GM18517 (cell line): ENCODE results near the gene FSTL5.
"Not testable (repeated sequence)": the region's sequence is repeated elsewhere in the genome, so short reads cannot be mapped to it uniquely, and the experiment has no call there.

Source experiments
- ATAC-seq: cut with Tn5 transposase; IDR thresholded peaks from one replicate; pipeline ENCODE4 v1.9.1; 2021; ENCODE audit warnings: mild to moderate bottlenecking, moderate library complexity; ENCODE audit not compliant: unreplicated experiment

Gene FSTL5

GRCh38 chr4:162163892-162164759 is at the start of gene FSTL5:
Gene FSTL5, minus strand, starts transcription at chr4:162164000. Its CDS starts 52,604 bp downstream, at chr4:162111396.
- ATAC-seq = peak; percentile 94

- ATAC-seq = no peak
These were observed 45.9 kb upstream of the FSTL5 start for GRCh38 chr4:162209706-162210105.

GRCh38 chr4:162203478-162203877 is 39.7 kb upstream of the FSTL5 start:
- not testable (repeated sequence) for ATAC-seq

- ATAC-seq = no peak
These were observed 37.9 kb upstream of the FSTL5 start for GRCh38 chr4:162201673-162202072.

GRCh38 chr4:162170509-162170908 is 6.7 kb upstream of the FSTL5 start:
- ATAC-seq = no peak

GRCh38 chr4:162164906-162165510 is 1.2 kb upstream of the FSTL5 start:
- no peak for ATAC-seq

GRCh38 chr4:162162672-162163071 is 1.1 kb downstream of the FSTL5 start:
- no peak for ATAC-seq

- ATAC-seq = no peak
These were observed 6.6 kb downstream of the FSTL5 start for GRCh38 chr4:162157241-162157640.

GRCh38 chr4:162154862-162155540 is 8.8 kb downstream of the FSTL5 start:
- ATAC-seq = no peak

- ATAC-seq = no peak
These were observed 11.9 kb downstream of the FSTL5 start for GRCh38 chr4:162151850-162152249.

- no peak for ATAC-seq
These were observed 12.4 kb downstream of the FSTL5 start for GRCh38 chr4:162151386-162151785.

GRCh38 chr4:162149644-162150043 is 14.2 kb downstream of the FSTL5 start:
- ATAC-seq = no peak

GRCh38 chr4:162140051-162140683 is 23.6 kb downstream of the FSTL5 start:
- no peak for ATAC-seq

GRCh38 chr4:162139412-162139811 is 24.4 kb downstream of the FSTL5 start:
- ATAC-seq = no peak

- no peak for ATAC-seq
These were observed 32.5 kb downstream of the FSTL5 start for GRCh38 chr4:162131256-162131655.

- no peak for ATAC-seq
These were observed 37.1 kb downstream of the FSTL5 start for GRCh38 chr4:162126729-162127128.

GRCh38 chr4:162117051-162117450 is 46.7 kb downstream of the FSTL5 start:
- no peak for ATAC-seq

GRCh38 chr4:162116095-162116779 is 47.6 kb downstream of the FSTL5 start:
- no peak for ATAC-seq

GRCh38 chr4:162115333-162115732 is 48.5 kb downstream of the FSTL5 start:
- ATAC-seq = no peak

GRCh38 chr4:162111078-162111477 is 52.7 kb downstream of the FSTL5 start:
- ATAC-seq = no peak
